Prostate gland (tissue), 2 donors: ENCODE results near the gene CDC45.

ENCODE experiments used
- CTCF ChIP-seq, 4 experiments: fragments of 200-600 bp in 2 of 4; fragments of 450-650 bp in 2 of 4; sonication (generic) in 2 of 4; IDR thresholded peaks; 1 replicate in 3 of 4; 2 replicates in 1 of 4; pipeline ENCODE4 v1.5.1; 2016 to 2019; ENCODE audit warnings: antibody characterized with exemption in 4 of 4, mild to moderate bottlenecking in 2 of 4, moderate library complexity in 2 of 4
- POLR2A ChIP-seq: fragments of 450-650 bp; IDR thresholded peaks from one replicate; pipeline ENCODE4 v1.6.1; 2016; ENCODE audit warnings: antibody characterized with exemption, mild to moderate bottlenecking
- POLR2AphosphoS5 ChIP-seq: sonication (generic); formaldehyde crosslinking; IDR thresholded peaks from one replicate; pipeline ENCODE4 v1.6.1; 2017; ENCODE audit warnings: antibody characterized with exemption

GRCh38 chr22:19438298-19438697, 41.4 kb upstream of the CDC45 start:
- no peak for TF ChIP-seq CTCF (IDR thresholded peaks at IDR 0.05)
- no peak for TF ChIP-seq POLR2AphosphoS5
- no peak for TF ChIP-seq POLR2A
